GM23338 (cell line): ENCODE measurements around the gene PCDHGA1.

Source experiments
- CREB1 ChIP-seq: fragments of 250-450 bp; sonication (Bioruptor Pico); IDR thresholded peaks from 2 replicates; pipeline ENCODE4 v1.5.0; 2020; ENCODE audit warnings: low read depth, mild to moderate bottlenecking, moderate library complexity
- CTCF ChIP-seq, 2 experiments: fragments of 200-600 bp in 1 of 2; sonication (generic) in 1 of 2; conservative IDR thresholded peaks; 2 replicates each; pipeline versions ENCODE4 v1.5.1 to v1.6.1; 2016 to 2017; ENCODE audit warnings: antibody characterized with exemption in 2 of 2, low read depth in 2 of 2, mild to moderate bottlenecking in 2 of 2, moderate library complexity in 1 of 2
- ETS1 ChIP-seq: IDR thresholded peaks from 2 replicates; pipeline ENCODE4 v1.6.1; 2016; ENCODE audit warnings: antibody characterized with exemption
- EZH2 ChIP-seq: fragments of 200-600 bp; sonication (generic); IDR thresholded peaks from one replicate; pipeline ENCODE4 v1.8.0; 2017; ENCODE audit warnings: antibody characterized with exemption, mild to moderate bottlenecking, low read depth; ENCODE audit not compliant: unreplicated experiment
- EZH2phosphoT487 ChIP-seq: fragments of 200-600 bp; sonication (generic); IDR thresholded peaks from one replicate; pipeline ENCODE4 v1.8.1; 2018; ENCODE audit warnings: antibody characterized with exemption; ENCODE audit not compliant: unreplicated experiment
- JUNB ChIP-seq: IDR thresholded peaks from one replicate; pipeline ENCODE4 v1.6.1; 2016; ENCODE audit warnings: antibody characterized with exemption; ENCODE audit not compliant: unreplicated experiment
- NANOG ChIP-seq: IDR thresholded peaks from 2 replicates; pipeline ENCODE4 v1.6.1; 2016; ENCODE audit warnings: antibody characterized with exemption, borderline replicate concordance
- POLR2AphosphoS5 ChIP-seq: IDR thresholded peaks from 2 replicates; pipeline ENCODE4 v1.6.1; 2016; ENCODE audit warnings: antibody characterized with exemption, low read depth
- STAT1 ChIP-seq: IDR thresholded peaks from one replicate; pipeline ENCODE4 v1.6.1; 2016; ENCODE audit warnings: antibody characterized with exemption; ENCODE audit not compliant: unreplicated experiment
- ZNF114 ChIP-seq: fragments of 250-450 bp; sonication (Bioruptor Pico); IDR thresholded peaks from 2 replicates; pipeline ENCODE4 v1.5.0; 2020; ENCODE audit warnings: mild to moderate bottlenecking, moderate library complexity
- ZNF331 ChIP-seq: fragments of 250-450 bp; sonication (Bioruptor Pico); IDR thresholded peaks from 2 replicates; pipeline ENCODE4 v1.5.0; 2020; ENCODE audit warnings: low read depth, mild to moderate bottlenecking, moderate library complexity
- TF ChIP-seq, protein P1 (sequence below): IDR thresholded peaks from one replicate; pipeline ENCODE4 v1.6.1; 2018; ENCODE audit warnings: antibody characterized with exemption; ENCODE audit not compliant: unreplicated experiment
- TF ChIP-seq, protein P2 (sequence below): fragments of 250-450 bp; sonication (Bioruptor Pico); IDR thresholded peaks from 2 replicates; pipeline ENCODE4 v1.5.0; 2020; ENCODE audit warnings: mild to moderate bottlenecking, moderate library complexity

- TF ChIP-seq CTCF (conservative IDR thresholded peaks at IDR 0.05; ENCODE audit: low read depth in 2 of 2) (no peak), POLR2AphosphoS5 (no peak), CREB1 (CRISPR knock-in tag) (no peak), STAT1 (no peak), EZH2phosphoT487 (no peak), EZH2 (no peak), ZNF114 (no peak), JUNB (no peak), ZNF331 (CRISPR knock-in tag) (no peak), ETS1 (no peak), NANOG (no peak)
- TF ChIP-seq, protein P1, sequence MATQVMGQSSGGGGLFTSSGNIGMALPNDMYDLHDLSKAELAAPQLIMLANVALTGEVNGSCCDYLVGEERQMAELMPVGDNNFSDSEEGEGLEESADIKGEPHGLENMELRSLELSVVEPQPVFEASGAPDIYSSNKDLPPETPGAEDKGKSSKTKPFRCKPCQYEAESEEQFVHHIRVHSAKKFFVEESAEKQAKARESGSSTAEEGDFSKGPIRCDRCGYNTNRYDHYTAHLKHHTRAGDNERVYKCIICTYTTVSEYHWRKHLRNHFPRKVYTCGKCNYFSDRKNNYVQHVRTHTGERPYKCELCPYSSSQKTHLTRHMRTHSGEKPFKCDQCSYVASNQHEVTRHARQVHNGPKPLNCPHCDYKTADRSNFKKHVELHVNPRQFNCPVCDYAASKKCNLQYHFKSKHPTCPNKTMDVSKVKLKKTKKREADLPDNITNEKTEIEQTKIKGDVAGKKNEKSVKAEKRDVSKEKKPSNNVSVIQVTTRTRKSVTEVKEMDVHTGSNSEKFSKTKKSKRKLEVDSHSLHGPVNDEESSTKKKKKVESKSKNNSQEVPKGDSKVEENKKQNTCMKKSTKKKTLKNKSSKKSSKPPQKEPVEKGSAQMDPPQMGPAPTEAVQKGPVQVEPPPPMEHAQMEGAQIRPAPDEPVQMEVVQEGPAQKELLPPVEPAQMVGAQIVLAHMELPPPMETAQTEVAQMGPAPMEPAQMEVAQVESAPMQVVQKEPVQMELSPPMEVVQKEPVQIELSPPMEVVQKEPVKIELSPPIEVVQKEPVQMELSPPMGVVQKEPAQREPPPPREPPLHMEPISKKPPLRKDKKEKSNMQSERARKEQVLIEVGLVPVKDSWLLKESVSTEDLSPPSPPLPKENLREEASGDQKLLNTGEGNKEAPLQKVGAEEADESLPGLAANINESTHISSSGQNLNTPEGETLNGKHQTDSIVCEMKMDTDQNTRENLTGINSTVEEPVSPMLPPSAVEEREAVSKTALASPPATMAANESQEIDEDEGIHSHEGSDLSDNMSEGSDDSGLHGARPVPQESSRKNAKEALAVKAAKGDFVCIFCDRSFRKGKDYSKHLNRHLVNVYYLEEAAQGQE: no peak
- TF ChIP-seq, protein P2, sequence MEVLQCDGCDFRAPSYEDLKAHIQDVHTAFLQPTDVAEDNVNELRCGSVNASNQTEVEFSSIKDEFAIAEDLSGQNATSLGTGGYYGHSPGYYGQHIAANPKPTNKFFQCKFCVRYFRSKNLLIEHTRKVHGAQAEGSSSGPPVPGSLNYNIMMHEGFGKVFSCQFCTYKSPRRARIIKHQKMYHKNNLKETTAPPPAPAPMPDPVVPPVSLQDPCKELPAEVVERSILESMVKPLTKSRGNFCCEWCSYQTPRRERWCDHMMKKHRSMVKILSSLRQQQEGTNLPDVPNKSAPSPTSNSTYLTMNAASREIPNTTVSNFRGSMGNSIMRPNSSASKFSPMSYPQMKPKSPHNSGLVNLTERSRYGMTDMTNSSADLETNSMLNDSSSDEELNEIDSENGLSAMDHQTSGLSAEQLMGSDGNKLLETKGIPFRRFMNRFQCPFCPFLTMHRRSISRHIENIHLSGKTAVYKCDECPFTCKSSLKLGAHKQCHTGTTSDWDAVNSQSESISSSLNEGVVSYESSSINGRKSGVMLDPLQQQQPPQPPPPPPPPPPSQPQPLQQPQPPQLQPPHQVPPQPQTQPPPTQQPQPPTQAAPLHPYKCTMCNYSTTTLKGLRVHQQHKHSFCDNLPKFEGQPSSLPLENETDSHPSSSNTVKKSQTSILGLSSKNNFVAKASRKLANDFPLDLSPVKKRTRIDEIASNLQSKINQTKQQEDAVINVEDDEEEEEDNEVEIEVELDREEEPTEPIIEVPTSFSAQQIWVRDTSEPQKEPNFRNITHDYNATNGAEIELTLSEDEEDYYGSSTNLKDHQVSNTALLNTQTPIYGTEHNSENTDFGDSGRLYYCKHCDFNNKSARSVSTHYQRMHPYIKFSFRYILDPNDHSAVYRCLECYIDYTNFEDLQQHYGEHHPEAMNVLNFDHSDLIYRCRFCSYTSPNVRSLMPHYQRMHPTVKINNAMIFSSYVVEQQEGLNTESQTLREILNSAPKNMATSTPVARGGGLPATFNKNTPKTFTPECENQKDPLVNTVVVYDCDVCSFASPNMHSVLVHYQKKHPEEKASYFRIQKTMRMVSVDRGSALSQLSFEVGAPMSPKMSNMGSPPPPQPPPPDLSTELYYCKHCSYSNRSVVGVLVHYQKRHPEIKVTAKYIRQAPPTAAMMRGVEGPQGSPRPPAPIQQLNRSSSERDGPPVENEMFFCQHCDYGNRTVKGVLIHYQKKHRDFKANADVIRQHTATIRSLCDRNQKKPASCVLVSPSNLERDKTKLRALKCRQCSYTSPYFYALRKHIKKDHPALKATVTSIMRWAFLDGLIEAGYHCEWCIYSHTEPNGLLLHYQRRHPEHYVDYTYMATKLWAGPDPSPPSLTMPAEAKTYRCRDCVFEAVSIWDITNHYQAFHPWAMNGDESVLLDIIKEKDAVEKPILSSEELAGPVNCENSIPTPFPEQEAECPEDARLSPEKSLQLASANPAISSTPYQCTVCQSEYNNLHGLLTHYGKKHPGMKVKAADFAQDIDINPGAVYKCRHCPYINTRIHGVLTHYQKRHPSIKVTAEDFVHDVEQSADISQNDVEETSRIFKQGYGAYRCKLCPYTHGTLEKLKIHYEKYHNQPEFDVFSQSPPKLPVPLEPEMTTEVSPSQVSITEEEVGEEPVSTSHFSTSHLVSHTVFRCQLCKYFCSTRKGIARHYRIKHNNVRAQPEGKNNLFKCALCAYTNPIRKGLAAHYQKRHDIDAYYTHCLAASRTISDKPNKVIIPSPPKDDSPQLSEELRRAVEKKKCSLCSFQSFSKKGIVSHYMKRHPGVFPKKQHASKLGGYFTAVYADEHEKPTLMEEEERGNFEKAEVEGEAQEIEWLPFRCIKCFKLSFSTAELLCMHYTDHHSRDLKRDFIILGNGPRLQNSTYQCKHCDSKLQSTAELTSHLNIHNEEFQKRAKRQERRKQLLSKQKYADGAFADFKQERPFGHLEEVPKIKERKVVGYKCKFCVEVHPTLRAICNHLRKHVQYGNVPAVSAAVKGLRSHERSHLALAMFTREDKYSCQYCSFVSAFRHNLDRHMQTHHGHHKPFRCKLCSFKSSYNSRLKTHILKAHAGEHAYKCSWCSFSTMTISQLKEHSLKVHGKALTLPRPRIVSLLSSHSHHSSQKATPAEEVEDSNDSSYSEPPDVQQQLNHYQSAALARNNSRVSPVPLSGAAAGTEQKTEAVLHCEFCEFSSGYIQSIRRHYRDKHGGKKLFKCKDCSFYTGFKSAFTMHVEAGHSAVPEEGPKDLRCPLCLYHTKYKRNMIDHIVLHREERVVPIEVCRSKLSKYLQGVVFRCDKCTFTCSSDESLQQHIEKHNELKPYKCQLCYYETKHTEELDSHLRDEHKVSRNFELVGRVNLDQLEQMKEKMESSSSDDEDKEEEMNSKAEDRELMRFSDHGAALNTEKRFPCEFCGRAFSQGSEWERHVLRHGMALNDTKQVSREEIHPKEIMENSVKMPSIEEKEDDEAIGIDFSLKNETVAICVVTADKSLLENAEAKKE: no peak
Observed at GRCh38 chr5:141558150-141558549, 227.8 kb downstream of the PCDHGA1 start.
